Kidney epithelial cell (primary cell): ENCODE results near the gene EGLN3. TPM values are rescaled to one million over a fixed set of nuclear protein-coding genes. Genes with fewer than 3 reads are reported as not detected.

Source experiments
- DNase-seq: peaks from one replicate; pipeline ENCODE4 v3.0.0-alpha.2; 2010; ENCODE audit warnings: low read depth
- H3K27me3 ChIP-seq: 2 replicates; pipeline ENCODE4 v1.6.0; 2011; ENCODE audit warnings: low read length; ENCODE audit not compliant: control insufficient read depth, insufficient read depth
- H3K36me3 ChIP-seq: 2 replicates; pipeline ENCODE4 v1.5.1; 2011; ENCODE audit warnings: low read length; ENCODE audit not compliant: control insufficient read depth, insufficient read depth
- H3K4me3 ChIP-seq: 2 replicates; pipeline ENCODE4 v1.5.1; 2011; ENCODE audit warnings: low read depth, mild to moderate bottlenecking, control low read depth, low read length
- CTCF ChIP-seq: IDR thresholded peaks from 2 replicates; pipeline ENCODE4 v1.5.1; 2011; ENCODE audit warnings: mild to moderate bottlenecking, moderate library complexity, low read length, control low read depth, inconsistent platforms; ENCODE audit not compliant: insufficient read depth, poor library complexity, severe bottlenecking
- total RNA-seq: library from RNA; depleted of rRNA; stranded (reverse); fragments of >200 nt; gene quantifications from 2 replicates; pipeline ENCODE4 v1.2.3, GENCODE V29; 2015

Gene EGLN3
- total RNA-seq, 1 donor from 2014 or later: 1.6 TPM

GRCh38 chr14:33901426-33902155 is 49.3 kb downstream of the EGLN3 start:
- no peak for DNase-seq
- H3K27me3 ChIP-seq: no peaks in the 10 kb centered on the region
- H3K4me3 ChIP-seq: no peak overlapping the region
- TF ChIP-seq CTCF: no peak
- no peaks in the 10 kb centered on the region for H3K36me3 ChIP-seq

GRCh38 chr14:33900706-33901105 is 50.2 kb downstream of the EGLN3 start:
- H3K4me3 ChIP-seq: no peak overlapping the region
- no peaks in the 10 kb centered on the region for H3K36me3 ChIP-seq
- H3K27me3 ChIP-seq: no peaks in the 10 kb centered on the region
- TF ChIP-seq CTCF: no peak
- DNase-seq: no peak

- no peak overlapping the region for H3K4me3 ChIP-seq
- DNase-seq: no peak
- H3K27me3 ChIP-seq: no peaks in the 10 kb centered on the region
- H3K36me3 ChIP-seq: no peaks in the 10 kb centered on the region
- TF ChIP-seq CTCF: no peak
Observed at GRCh38 chr14:33899723-33900341, 51.0 kb downstream of the EGLN3 start.

- TF ChIP-seq CTCF: no peak
- Histone ChIP-seq H3K4me3 (no peak overlapping the region), H3K36me3 (no peaks in the 10 kb centered on the region), H3K27me3 (no peaks in the 10 kb centered on the region)
- no peak for DNase-seq
Observed at GRCh38 chr14:33897878-33898535, 52.9 kb downstream of the EGLN3 start.

GRCh38 chr14:33897382-33897781 is 53.5 kb downstream of the EGLN3 start:
- TF ChIP-seq CTCF: no peak

More at GRCh38 chr14:33897382-33897781, 53.5 kb downstream of the EGLN3 start:
- no peak for DNase-seq
- Histone ChIP-seq H3K4me3 (no peak overlapping the region), H3K36me3 (no peaks in the 10 kb centered on the region), H3K27me3 (no peaks in the 10 kb centered on the region)
